Lower lobe of right lung (tissue), 2 donors: ENCODE measurements around the gene GAB2. TPM values are rescaled to one million over a fixed set of nuclear protein-coding genes. Genes with fewer than 3 reads are reported as not detected.

Source experiments
- ATAC-seq, 2 donors: fragments of 200-7000 bp; cut with Tn5 transposase; one replicate each; pipeline ENCODE4 v1.9.1; 2020 to 2022; ENCODE audit warnings: mild to moderate bottlenecking in 2 of 2, moderate library complexity in 2 of 2
- DNase-seq: peaks from one replicate; pipeline ENCODE4 v3.0.0-alpha.2; 2020
- H3K27ac ChIP-seq: fragments of 200-600 bp; one replicate; pipeline ENCODE4 v1.8.0; 2022
- H3K27me3 ChIP-seq: fragments of 200-600 bp; one replicate; pipeline ENCODE4 v1.8.0; 2022; ENCODE audit warnings: low read depth
- H3K36me3 ChIP-seq: fragments of 200-600 bp; one replicate; pipeline ENCODE4 v1.8.0; 2022; ENCODE audit warnings: mild to moderate bottlenecking
- H3K4me1 ChIP-seq: fragments of 200-600 bp; one replicate; pipeline ENCODE4 v1.8.0; 2022
- H3K4me3 ChIP-seq: fragments of 200-600 bp; one replicate; pipeline ENCODE4 v1.8.0; 2022; ENCODE audit warnings: mild to moderate bottlenecking
- H3K9me3 ChIP-seq: fragments of 200-600 bp; one replicate; pipeline ENCODE4 v1.8.0; 2022
- intact Hi-C: fragments of 100-400 bp; cut with DNase I; formaldehyde crosslinking; loops from one replicate; pipeline ENCODE4 v1.11.0; 2022
- total RNA-seq: library from RNA; stranded (reverse); fragmentation: NEBNext Ultra II Directional; extraction: Animal tissue kit (Norgen Biotek cat#: 25700); gene quantifications from one replicate; pipeline ENCODE4 v1.2.1, GENCODE V29; 2021
- TF ChIP-seq, protein P1 (sequence below): fragments of 200-600 bp; IDR thresholded peaks from one replicate; pipeline ENCODE4 v1.8.0; 2022; ENCODE audit warnings: antibody characterized with exemption, mild to moderate bottlenecking
- donor health status: DM: no; HTN: yes; CAD: no; lungs with severe emphysema.

The GAB2 gene
- total RNA-seq, 1 donor from 2014 or later = 64.2 TPM

DNA sequence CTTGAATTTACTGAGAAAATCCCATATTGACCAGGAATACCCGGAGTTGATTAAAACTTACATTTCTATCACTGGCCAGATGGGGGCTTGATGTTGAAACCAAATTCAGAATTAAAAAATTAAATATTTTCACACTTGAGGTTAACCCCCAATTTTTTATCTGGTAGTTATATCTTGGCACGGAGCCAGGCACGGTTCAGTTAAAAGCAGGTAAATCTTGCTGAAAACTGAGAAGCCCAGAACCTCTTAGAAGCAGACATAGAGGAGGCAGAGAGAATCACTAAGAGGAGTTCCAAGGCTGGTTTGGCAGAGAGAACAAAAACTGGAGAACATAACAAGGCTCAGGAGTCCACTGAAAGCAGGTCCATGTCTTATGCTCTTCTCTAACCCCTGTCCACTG lies 151.2 kb downstream of the GAB2 start:
- H3K4me1 ChIP-seq = peaks cover 34% of the 10 kb centered on the region
- ATAC-seq = no peak
- no peaks in the 10 kb centered on the region for H3K27me3 ChIP-seq
- TF ChIP-seq, protein P1, sequence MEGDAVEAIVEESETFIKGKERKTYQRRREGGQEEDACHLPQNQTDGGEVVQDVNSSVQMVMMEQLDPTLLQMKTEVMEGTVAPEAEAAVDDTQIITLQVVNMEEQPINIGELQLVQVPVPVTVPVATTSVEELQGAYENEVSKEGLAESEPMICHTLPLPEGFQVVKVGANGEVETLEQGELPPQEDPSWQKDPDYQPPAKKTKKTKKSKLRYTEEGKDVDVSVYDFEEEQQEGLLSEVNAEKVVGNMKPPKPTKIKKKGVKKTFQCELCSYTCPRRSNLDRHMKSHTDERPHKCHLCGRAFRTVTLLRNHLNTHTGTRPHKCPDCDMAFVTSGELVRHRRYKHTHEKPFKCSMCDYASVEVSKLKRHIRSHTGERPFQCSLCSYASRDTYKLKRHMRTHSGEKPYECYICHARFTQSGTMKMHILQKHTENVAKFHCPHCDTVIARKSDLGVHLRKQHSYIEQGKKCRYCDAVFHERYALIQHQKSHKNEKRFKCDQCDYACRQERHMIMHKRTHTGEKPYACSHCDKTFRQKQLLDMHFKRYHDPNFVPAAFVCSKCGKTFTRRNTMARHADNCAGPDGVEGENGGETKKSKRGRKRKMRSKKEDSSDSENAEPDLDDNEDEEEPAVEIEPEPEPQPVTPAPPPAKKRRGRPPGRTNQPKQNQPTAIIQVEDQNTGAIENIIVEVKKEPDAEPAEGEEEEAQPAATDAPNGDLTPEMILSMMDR = no peak
- H3K9me3 ChIP-seq = no peaks in the 10 kb centered on the region
- no peaks in the 10 kb centered on the region for H3K36me3 ChIP-seq
- DNase-seq = no peak
- H3K4me3 ChIP-seq = no peak overlapping the region
- no peak overlapping the region for H3K27ac ChIP-seq
- intact Hi-C loops = no loop called here

DNA sequence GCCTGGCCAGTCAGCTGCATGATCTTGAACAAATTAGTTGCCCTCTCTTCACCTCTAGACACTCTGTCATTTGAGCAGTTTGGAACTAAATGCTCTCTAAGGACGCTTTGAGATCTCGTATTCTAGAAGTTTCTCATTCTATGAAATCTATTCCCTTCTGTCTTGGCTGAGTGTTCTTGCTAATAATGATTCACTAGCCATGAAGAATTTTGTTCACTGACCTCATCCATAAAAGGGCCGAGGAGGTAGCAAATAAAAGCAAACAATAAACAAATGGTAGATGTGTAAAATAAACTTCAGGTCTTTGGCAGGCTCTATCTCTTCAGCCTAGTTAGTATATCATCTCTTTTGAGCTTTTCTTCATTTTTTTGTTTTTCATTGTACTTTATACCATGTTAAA lies 152.3 kb downstream of the GAB2 start:
- Histone ChIP-seq H3K36me3 (no peaks in the 10 kb centered on the region), H3K4me1 (peaks cover 36% of the 10 kb centered on the region), H3K27ac (no peak overlapping the region), H3K9me3 (no peaks in the 10 kb centered on the region), H3K4me3 (no peak overlapping the region), H3K27me3 (no peaks in the 10 kb centered on the region)
- ATAC-seq = no peak
- DNase-seq = no peak
- intact Hi-C loops = no loop called here
- TF ChIP-seq, protein P1 = no peak

DNA sequence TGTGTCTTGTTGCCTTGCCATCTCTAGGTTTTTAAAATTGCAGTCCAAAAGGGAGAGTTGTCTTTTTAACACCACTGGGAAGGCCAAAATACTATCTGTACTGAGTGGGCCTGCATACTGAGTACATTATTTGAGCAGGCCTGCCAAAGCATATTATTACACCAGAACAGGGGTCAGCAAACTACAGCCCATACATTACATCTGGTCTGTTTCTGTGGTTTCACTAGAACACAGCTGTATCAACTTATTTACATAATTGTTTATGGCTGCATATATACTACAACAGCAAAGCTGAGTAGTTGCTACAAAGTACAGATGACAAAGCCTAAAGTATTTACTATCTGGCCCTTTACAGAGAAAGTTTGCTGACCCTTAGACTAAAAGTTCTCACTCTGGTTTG lies 154.9 kb downstream of the GAB2 start:
- DNase-seq = no peak
- TF ChIP-seq, protein P1 = no peak
- Histone ChIP-seq H3K4me1 (peaks cover 32% of the 10 kb centered on the region), H3K36me3 (no peaks in the 10 kb centered on the region), H3K9me3 (no peaks in the 10 kb centered on the region), H3K27me3 (no peaks in the 10 kb centered on the region), H3K27ac (no peak overlapping the region), H3K4me3 (no peak overlapping the region)
- ATAC-seq = no peak
- intact Hi-C loops = no loop called here

DNA sequence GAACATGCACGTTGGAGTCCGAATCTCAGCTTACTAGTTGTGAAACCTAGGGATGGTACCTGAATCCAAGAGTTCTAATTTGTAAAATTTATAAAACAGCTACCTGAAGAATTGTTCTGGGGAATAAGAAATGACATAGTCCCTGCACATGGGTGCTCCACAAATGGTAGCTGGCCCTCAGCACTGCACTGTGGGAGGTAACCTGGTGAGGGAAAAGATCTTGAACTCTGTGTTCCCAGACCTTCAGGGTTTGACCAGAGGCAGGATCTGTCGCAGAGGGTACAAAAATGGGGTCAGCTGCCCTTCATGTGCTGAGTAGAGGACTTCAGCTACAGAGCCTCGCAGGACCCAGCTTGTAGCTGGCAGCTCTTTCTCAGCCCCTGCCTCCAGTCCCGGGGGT lies 155.4 kb downstream of the GAB2 start:
- H3K36me3 ChIP-seq = no peaks in the 10 kb centered on the region
- ATAC-seq (no peak), DNase-seq (no peak)
- H3K27ac ChIP-seq = no peak overlapping the region
- no peaks in the 10 kb centered on the region for H3K27me3 ChIP-seq
- no peaks in the 10 kb centered on the region for H3K9me3 ChIP-seq
- intact Hi-C loops = no loop called here
- peaks cover 32% of the 10 kb centered on the region for H3K4me1 ChIP-seq
- H3K4me3 ChIP-seq = no peak overlapping the region
- TF ChIP-seq, protein P1 = no peak

DNA sequence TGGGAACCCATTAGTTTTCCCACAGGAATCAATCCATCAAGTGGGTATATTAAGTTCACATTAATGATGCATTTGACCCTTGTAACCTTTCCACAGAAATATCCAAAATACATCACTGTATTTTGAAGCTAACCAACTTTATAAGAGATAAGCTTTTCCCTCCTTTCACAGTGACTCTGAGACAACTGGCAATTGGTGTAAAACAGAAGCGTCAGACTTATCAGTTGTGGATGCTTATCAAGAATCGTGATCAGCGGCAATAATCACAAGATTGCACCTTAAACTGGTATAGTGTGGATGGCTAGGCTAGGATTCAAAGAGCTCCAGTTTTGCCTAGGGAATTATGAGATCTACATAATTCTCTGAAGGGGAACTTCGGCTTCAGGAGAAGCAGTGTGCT lies 155.8 kb downstream of the GAB2 start:
- Histone ChIP-seq H3K27me3 (no peaks in the 10 kb centered on the region), H3K4me3 (no peak overlapping the region), H3K9me3 (no peaks in the 10 kb centered on the region), H3K4me1 (peaks cover 31% of the 10 kb centered on the region), H3K27ac (no peak overlapping the region), H3K36me3 (no peaks in the 10 kb centered on the region)
- DNase-seq (no peak), ATAC-seq (no peak)
- TF ChIP-seq, protein P1 = no peak
- intact Hi-C loops = no loop called here

DNA sequence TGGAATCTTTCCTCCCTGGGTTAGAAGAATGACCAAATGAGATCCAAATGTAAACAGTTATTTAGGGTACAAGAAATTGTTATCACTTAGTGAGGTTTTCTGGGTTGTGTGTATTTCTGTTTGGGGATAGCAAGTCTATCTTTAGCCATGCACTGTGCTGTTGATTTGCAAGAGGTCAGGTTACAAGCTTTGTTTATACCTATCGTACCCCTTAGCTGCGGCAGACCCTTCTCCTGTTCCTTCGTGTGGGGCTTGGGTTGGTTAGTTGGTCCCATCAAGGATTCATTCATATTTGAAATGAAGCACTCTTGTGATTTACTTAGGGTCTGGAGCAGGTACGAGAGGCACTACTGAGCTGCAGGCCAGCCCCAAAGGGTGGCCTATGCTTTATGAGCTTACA lies 156.3 kb downstream of the GAB2 start:
- intact Hi-C loops = no loop called here
- no peaks in the 10 kb centered on the region for H3K9me3 ChIP-seq
- no peak overlapping the region for H3K4me3 ChIP-seq
- H3K4me1 ChIP-seq = peaks cover 31% of the 10 kb centered on the region
- DNase-seq = no peak
- no peaks in the 10 kb centered on the region for H3K27me3 ChIP-seq
- H3K27ac ChIP-seq = no peak overlapping the region
- no peak for ATAC-seq
- no peaks in the 10 kb centered on the region for H3K36me3 ChIP-seq
- TF ChIP-seq, protein P1 = no peak
